Ascending aorta (tissue), 2 donors: ENCODE data around the gene ZC3H4. TPM values are rescaled to one million over a fixed set of nuclear protein-coding genes. Genes with fewer than 3 reads are reported as not detected.

ENCODE experiments used
- DNase-seq, 2 donors: peaks; one replicate each; pipeline ENCODE4 v3.0.0-alpha.2; 2019; ENCODE audit warnings: low spot score in 2 of 2
- H3K27ac ChIP-seq, 2 donors: fragments of 200-600 bp; sonication (generic); one replicate each; pipeline ENCODE4 v1.5.1; 2016 to 2017; ENCODE audit warnings: mild to moderate bottlenecking in 1 of 2
- H3K27me3 ChIP-seq: fragments of 200-600 bp; sonication (generic); one replicate; pipeline ENCODE4 v1.5.1; 2017
- H3K36me3 ChIP-seq, 2 donors: fragments of 200-600 bp; sonication (generic); one replicate each; pipeline ENCODE4 v1.5.1; 2016
- H3K4me1 ChIP-seq, 2 donors: fragments of 200-600 bp; sonication (generic); one replicate each; pipeline ENCODE4 v1.5.1; 2016 to 2017; ENCODE audit warnings: mild to moderate bottlenecking in 1 of 2
- H3K4me3 ChIP-seq, 2 donors: fragments of 200-600 bp; sonication (generic); one replicate each; pipeline ENCODE4 v1.5.1; 2016 to 2017; ENCODE audit warnings: mild to moderate bottlenecking in 1 of 2
- H3K9me3 ChIP-seq, 2 donors: fragments of 200-600 bp; sonication (generic); one replicate each; pipeline ENCODE4 v1.5.1; 2016
- CTCF ChIP-seq, 3 experiments: fragments of 200-600 bp in 2 of 3; fragments of 450-650 bp in 1 of 3; sonication (generic) in 2 of 3; IDR thresholded peaks; one replicate each; pipeline ENCODE4 v1.5.1; 2016 to 2019; ENCODE audit warnings: antibody characterized with exemption in 3 of 3, mild to moderate bottlenecking in 1 of 3, moderate library complexity in 1 of 3
- intact Hi-C: fragments of 100-400 bp; cut with DNase I; formaldehyde crosslinking; loops from one replicate; pipeline ENCODE4 v1.15.1; 2023
- total RNA-seq: library from RNA; depleted of rRNA; stranded (reverse); fragments of >200 nt; gene quantifications from one replicate; pipeline ENCODE4 v1.1.0, GENCODE V29; 2016

The ZC3H4 gene
- total RNA-seq, 1 donor from 2014 or later = 24.6 TPM

GRCh38 chr19:47094557-47095475 is 18.8 kb downstream of the ZC3H4 start:
- H3K27me3 ChIP-seq = no peaks in the 10 kb centered on the region
- intact Hi-C loops = no loop called here
- H3K9me3 ChIP-seq = no peaks in the 10 kb centered on the region
- DNase-seq = no peak
- H3K27ac ChIP-seq = peak overlapping the region; percentile 60 to 65
- no peak for TF ChIP-seq CTCF (IDR thresholded peaks at IDR 0.05)
- no peak overlapping the region for H3K4me3 ChIP-seq
- peaks cover 2 to 17% of the 10 kb centered on the region in 2 donors for H3K4me1 ChIP-seq
- H3K36me3 ChIP-seq = peaks cover 18 to 28% of the 10 kb centered on the region in 2 donors

GRCh38 chr19:47093841-47094240 is 19.7 kb downstream of the ZC3H4 start:
- H3K36me3 ChIP-seq = peaks cover 24 to 35% of the 10 kb centered on the region in 2 donors
- H3K4me1 ChIP-seq = peaks cover 2 to 17% of the 10 kb centered on the region in 2 donors
- intact Hi-C loops = no loop called here
- no peaks in the 10 kb centered on the region for H3K27me3 ChIP-seq
- no peak for TF ChIP-seq CTCF (IDR thresholded peaks at IDR 0.05)
- DNase-seq = no peak
- H3K9me3 ChIP-seq = no peaks in the 10 kb centered on the region
- peak overlapping the region; percentile 60 to 65 for H3K27ac ChIP-seq
- H3K4me3 ChIP-seq = no peak overlapping the region

- H3K9me3 ChIP-seq = no peaks in the 10 kb centered on the region
- H3K4me1 ChIP-seq = peaks cover 2 to 17% of the 10 kb centered on the region in 2 donors
- H3K27ac ChIP-seq = peak overlapping the region; percentile 60 to 65
- H3K27me3 ChIP-seq = no peaks in the 10 kb centered on the region
- TF ChIP-seq CTCF (IDR thresholded peaks at IDR 0.05) = no peak
- DNase-seq = no peak
- intact Hi-C loops = no loop called here
- no peak overlapping the region for H3K4me3 ChIP-seq
- peaks cover 29 to 41% of the 10 kb centered on the region in 2 donors for H3K36me3 ChIP-seq
Observed at GRCh38 chr19:47093254-47093653, 20.3 kb downstream of the ZC3H4 start.

- H3K9me3 ChIP-seq = no peaks in the 10 kb centered on the region
- no peak for DNase-seq
- H3K27me3 ChIP-seq = no peaks in the 10 kb centered on the region
- peaks cover 55 to 71% of the 10 kb centered on the region in 2 donors for H3K36me3 ChIP-seq
- H3K27ac ChIP-seq = no peak overlapping the region
- peaks cover under 1 to 3% of the 10 kb centered on the region in 2 donors for H3K4me1 ChIP-seq
- no peak overlapping the region for H3K4me3 ChIP-seq
- TF ChIP-seq CTCF (IDR thresholded peaks at IDR 0.05) = no peak
- intact Hi-C loops = no loop called here
Observed at GRCh38 chr19:47089767-47090350, 23.7 kb downstream of the ZC3H4 start.

- Histone ChIP-seq H3K4me3 (no peak overlapping the region), H3K27me3 (no peaks in the 10 kb centered on the region), H3K27ac (no peak overlapping the region), H3K36me3 (peaks cover 76 to 94% of the 10 kb centered on the region in 2 donors), H3K9me3 (no peaks in the 10 kb centered on the region), H3K4me1 (no peaks in the 10 kb centered on the region)
- DNase-seq = no peak
- intact Hi-C loops = no loop called here
- no peak for TF ChIP-seq CTCF (IDR thresholded peaks at IDR 0.05)
Observed at GRCh38 chr19:47086280-47086679, 27.3 kb downstream of the ZC3H4 start.
